GM12874 (cell line): Measurements from ENCODE around the gene INA.

Experiments used
- TF ChIP-seq, protein P1 (sequence below): IDR thresholded peaks from 2 replicates; pipeline ENCODE4 v1.5.1; 2011; ENCODE audit warnings: low read depth, mild to moderate bottlenecking, control low read depth, low read length, moderate library complexity; ENCODE audit not compliant: insufficient read depth

INA gene

DNA sequence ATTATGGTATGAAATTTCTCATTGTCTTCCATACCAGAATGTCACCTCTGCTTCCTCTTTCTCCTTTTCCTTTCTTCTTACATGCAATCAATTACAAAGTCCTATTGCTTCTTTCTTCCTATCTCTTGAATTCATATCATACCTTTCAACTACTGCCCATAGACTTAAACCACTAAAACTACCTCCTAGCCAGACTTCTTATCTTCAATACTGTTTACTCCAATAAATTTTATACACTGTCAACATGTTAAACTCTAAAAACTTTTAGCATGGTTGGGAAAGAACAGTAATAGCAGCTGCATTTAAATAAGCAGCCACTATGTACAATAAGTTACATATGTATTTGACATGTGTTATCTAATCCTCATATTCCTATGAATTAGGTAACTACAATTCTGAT, 39.1 kb downstream of the INA start:
- TF ChIP-seq, protein P1, sequence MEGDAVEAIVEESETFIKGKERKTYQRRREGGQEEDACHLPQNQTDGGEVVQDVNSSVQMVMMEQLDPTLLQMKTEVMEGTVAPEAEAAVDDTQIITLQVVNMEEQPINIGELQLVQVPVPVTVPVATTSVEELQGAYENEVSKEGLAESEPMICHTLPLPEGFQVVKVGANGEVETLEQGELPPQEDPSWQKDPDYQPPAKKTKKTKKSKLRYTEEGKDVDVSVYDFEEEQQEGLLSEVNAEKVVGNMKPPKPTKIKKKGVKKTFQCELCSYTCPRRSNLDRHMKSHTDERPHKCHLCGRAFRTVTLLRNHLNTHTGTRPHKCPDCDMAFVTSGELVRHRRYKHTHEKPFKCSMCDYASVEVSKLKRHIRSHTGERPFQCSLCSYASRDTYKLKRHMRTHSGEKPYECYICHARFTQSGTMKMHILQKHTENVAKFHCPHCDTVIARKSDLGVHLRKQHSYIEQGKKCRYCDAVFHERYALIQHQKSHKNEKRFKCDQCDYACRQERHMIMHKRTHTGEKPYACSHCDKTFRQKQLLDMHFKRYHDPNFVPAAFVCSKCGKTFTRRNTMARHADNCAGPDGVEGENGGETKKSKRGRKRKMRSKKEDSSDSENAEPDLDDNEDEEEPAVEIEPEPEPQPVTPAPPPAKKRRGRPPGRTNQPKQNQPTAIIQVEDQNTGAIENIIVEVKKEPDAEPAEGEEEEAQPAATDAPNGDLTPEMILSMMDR = no peak

DNA sequence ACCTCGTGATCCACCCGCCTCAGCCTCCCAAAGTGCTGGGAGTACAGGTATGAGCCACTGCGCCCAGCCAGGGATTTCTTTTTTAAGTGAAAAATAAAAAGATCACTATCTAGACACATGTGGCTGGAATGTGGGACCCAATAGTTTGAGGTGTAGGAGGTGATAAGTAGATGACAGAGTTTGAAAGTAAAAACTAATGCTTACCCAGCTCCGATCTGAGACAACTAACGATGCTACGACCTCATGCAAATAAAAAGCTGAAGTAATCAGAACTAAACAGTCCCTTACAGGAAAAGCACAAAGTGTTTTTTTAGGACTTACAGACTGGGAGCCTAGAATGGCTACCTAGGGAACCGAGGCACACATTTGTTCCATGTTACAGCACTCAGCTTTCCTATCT, 51.0 kb downstream of the INA start:
- TF ChIP-seq, protein P1 = no peak

DNA sequence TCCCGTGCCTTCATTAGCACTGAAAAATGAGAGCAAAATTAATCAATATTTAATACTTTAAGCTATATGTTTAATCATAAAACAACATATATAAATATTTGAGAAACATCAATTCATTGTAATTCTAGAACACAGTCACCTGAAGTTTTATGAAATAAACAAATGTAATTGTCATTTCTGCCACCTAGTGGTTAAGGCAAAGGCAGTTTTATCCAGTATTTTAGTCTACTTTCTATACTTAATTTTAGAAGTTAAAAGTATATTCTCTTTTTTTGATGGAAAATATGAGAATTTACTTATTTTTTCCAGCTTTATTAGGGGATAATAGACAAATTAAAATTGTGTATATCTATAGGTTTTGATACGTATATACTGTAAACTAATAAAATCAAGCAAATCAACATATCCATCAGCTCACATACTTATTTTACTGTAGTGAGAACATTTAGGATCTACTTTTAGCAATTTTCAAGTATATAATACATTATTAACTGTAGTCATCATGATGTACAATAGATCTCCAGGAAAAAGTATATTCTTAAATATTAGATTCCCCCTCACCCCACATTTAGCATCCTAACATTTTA, 57.1 kb downstream of the INA start:
- TF ChIP-seq, protein P1 = no peak

DNA sequence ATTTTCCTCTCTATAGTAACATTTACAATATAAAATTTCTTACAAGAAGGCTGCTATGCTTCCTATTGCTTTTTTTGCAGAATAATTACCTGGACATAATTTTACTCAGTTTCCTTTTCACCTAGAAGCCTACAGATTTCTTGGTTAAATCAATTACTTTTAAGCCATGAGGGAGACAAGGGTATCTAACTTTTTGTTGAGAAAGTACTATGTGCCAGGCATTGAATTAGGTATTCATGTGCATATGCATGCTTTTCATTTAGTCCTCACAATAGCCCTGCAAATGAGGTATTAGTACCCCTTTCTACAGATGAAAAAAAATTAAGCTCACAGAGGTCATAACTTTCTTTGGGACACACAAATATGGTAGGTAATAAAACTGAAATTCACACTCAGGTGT, 57.6 kb downstream of the INA start:
- TF ChIP-seq, protein P1 = no peak

DNA sequence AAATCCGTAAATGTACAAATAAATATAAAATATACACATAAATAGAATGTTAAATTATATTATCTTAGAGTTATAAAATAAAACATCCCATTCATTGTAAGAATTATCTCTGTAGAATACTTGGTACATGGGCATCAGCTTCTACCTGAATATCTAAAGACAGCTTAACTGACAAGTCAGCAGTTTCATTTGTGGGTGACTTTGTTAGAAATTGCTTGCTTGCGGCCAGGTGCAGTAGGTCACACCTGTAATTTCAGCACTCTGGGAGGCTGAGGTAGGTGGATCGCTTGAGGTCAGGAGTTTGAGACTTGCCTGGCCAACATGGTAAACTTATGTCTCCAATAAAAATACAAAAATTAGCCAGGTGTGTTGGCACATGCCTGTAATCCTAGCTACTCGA, 59.4 kb downstream of the INA start:
- TF ChIP-seq, protein P1 = no peak
